H1 (cell line): Measurements from ENCODE around the gene TMEM135. TPM values are rescaled to one million over a fixed set of nuclear protein-coding genes. Genes with fewer than 3 reads are reported as not detected.

ENCODE experiments used
- EP300 ChIP-seq, 2 experiments: IDR thresholded peaks; 1 replicate in 1 of 2; 2 replicates in 1 of 2; pipeline ENCODE4 v1.6.1; 2011 to 2012; ENCODE audit warnings: low read depth in 2 of 2, low read length in 2 of 2, mild to moderate bottlenecking in 2 of 2, borderline replicate concordance in 1 of 2, inconsistent platforms in 1 of 2, moderate library complexity in 1 of 2
- NANOG ChIP-seq: IDR thresholded peaks from 2 replicates; pipeline ENCODE4 v1.6.1; 2011; ENCODE audit warnings: low read length, low read depth, mild to moderate bottlenecking, inconsistent platforms; ENCODE audit not compliant: insufficient read depth, poor library complexity, severe bottlenecking
- PHF8 ChIP-seq: fragments of 200-600 bp; sonication (generic); conservative IDR thresholded peaks from 2 replicates; pipeline ENCODE4 v1.7.1; 2012; ENCODE audit warnings: low read depth, mild to moderate bottlenecking, inconsistent platforms, low read length, moderate library complexity
- RBBP5 ChIP-seq: IDR thresholded peaks from 2 replicates; pipeline ENCODE4 v1.7.1; 2012; ENCODE audit warnings: low read depth, mild to moderate bottlenecking, inconsistent platforms, low read length, moderate library complexity, borderline replicate concordance
- SIX5 ChIP-seq: IDR thresholded peaks from 2 replicates; pipeline ENCODE4 v1.6.1; 2011; ENCODE audit warnings: mild to moderate bottlenecking, low read depth, low read length
- SUZ12 ChIP-seq: fragments of 200-600 bp; sonication (generic); IDR thresholded peaks from 2 replicates; pipeline ENCODE4 v1.6.1; 2012; ENCODE audit warnings: mild to moderate bottlenecking, inconsistent platforms, low read length, moderate library complexity, mixed read lengths
- polyA plus RNA-seq, 7 experiments: library from polyadenylated mRNA; depleted of rRNA in 3 of 7; stranded (reverse) in 5 of 7; unstranded in 2 of 7; fragments of >200 nt in 5 of 7; fragments of 200-250 nt in 2 of 7; gene quantifications; 1 replicate in 5 of 7; 2 replicates in 1 of 7; 4 replicates in 1 of 7; pipeline versions ENCODE4 v1.2.1 to v1.2.3, GENCODE V29; 2011 to 2013; ENCODE audit warnings: missing spikeins in 2 of 7, mixed read lengths in 2 of 7
- total RNA-seq: library from RNA; stranded (reverse); fragmentation: NEBNext Ultra II Directional; extraction: Animal tissue kit (Norgen Biotek cat#: 25700); gene quantifications from 2 replicates; pipeline ENCODE4 v1.2.1, GENCODE V29; 2021

The TMEM135 gene
- total and polyA plus RNA-seq, 2 of the 8 experiments (the other 6 are each of a cell fraction or from before 2014, with no cell fraction given): 9.3 to 31.3 TPM

GRCh38 chr11:87141980-87142514, 104.3 kb downstream of the TMEM135 start (continued):
- TF ChIP-seq RBBP5 (no peak), SUZ12 (no peak), SIX5 (no peak), NANOG (no peak), EP300 (IDR thresholded peaks at IDR 0.05; ENCODE audit: borderline replicate concordance in 1 of 2, low read depth in 2 of 2, low read length in 2 of 2) (no peak), PHF8 (no peak)
